SKM-1 treated with dmso at 0.1 percent for 144 hours (cell line): ENCODE data around the gene PIGU.
"Not testable (repeated sequence)": the region's sequence is repeated elsewhere in the genome, so short reads cannot be mapped to it uniquely, and the experiment has no call there.

Source experiments
- DNase-seq: peaks from one replicate; lab custom pipeline; 2025; ENCODE audit not compliant: unreplicated experiment; lab: John Stamatoyannopoulos, UW

PIGU gene, protein sequence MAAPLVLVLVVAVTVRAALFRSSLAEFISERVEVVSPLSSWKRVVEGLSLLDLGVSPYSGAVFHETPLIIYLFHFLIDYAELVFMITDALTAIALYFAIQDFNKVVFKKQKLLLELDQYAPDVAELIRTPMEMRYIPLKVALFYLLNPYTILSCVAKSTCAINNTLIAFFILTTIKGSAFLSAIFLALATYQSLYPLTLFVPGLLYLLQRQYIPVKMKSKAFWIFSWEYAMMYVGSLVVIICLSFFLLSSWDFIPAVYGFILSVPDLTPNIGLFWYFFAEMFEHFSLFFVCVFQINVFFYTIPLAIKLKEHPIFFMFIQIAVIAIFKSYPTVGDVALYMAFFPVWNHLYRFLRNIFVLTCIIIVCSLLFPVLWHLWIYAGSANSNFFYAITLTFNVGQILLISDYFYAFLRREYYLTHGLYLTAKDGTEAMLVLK

DNA sequence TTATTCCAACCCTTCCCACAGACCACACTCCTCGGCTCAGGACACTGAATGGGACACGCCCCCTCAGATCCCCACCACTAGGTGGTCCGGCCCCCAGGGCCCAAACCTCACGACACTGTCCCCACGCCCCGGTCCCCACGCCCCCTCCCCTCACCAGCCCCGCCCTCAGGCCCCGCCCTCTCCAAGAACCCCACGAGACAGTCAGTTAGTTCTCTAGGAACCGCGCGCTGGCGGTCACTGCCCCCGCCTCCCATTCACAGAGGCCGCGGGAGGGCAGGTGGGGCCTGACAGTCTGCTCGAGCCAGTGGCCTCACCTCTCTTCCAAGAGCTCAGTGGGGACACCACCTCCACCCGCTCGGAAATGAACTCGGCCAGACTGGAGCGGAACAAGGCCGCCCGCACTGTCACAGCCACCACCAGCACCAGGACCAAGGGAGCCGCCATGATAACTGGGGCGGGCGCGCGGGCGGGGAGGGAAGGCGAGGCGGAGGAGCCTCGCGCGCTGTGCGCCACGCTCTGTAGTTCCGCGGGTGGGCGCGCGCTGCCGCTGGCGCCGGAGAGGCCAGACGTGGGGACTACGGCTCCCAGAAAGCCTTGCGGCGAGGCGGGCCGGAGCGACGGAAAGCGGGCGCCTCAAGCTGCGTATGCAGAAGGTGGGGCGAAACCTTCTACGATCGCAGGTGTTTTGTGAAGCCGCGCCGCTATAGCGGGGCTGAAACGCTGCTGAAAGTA, at the start of gene PIGU:
Gene PIGU (minus strand): TSS at position 451 of the 732 bp plus-strand sequence. CDS start 7 bp downstream, at position 444.
- peak; percentile 92 for DNase-seq

DNA sequence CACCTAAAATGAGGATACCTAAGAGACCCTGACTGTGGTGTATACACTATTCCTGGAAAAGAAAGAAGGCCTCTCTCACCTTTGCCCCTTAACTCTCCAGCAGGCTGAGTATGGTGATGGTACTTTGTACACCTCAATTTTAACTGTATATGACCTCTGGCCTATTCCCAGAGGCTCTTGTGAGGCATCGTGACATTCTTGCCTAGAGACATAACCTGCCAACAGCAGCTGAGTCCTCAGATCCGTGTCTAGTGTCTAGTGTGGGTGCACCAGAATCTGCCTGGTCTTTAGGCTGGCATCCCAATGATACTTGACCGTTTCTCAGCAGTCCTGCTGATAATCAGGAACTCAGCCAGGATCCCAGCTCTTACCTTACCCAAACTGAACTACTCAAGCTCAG, 47.3 kb upstream of the PIGU start:
- DNase-seq = no peak

DNA sequence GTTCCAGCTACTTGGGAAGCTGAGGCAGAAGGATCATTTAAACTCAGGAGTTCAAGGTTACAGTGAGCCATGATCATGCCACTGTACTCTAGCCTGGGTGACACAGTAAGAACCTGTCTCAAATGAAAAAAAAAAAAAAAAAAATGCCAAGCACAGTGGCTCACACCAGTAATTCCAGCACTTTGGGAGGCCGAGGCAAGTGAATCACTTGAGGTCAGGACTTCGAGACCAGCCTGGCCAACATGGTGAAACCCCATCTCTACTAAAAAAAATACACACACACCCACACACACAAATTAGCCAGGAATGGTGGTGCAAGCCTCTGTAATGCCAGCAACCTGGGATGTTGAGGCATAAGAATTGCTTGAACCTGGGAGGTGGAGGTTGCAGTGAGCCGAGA, 45.7 kb upstream of the PIGU start:
- not testable (repeated sequence) for DNase-seq

DNA sequence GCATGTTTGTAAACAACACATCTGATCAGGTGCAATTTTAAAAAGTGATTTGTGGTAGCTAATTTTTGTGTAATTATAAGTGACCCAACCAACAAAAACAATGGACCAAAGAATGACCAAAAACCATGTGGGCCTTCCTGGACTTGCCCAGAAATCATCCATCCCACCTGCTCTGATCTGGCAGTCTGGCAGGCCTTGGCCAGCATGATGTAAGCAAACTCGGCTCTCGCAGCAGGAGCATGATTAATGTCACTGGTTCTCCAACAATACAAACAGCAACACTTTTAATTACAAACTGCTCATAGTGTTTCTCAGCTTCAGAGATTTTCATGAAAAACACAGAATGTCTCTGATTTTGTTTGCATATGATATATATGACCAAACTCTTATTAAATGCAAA, 43.4 kb upstream of the PIGU start:
- no peak for DNase-seq

DNA sequence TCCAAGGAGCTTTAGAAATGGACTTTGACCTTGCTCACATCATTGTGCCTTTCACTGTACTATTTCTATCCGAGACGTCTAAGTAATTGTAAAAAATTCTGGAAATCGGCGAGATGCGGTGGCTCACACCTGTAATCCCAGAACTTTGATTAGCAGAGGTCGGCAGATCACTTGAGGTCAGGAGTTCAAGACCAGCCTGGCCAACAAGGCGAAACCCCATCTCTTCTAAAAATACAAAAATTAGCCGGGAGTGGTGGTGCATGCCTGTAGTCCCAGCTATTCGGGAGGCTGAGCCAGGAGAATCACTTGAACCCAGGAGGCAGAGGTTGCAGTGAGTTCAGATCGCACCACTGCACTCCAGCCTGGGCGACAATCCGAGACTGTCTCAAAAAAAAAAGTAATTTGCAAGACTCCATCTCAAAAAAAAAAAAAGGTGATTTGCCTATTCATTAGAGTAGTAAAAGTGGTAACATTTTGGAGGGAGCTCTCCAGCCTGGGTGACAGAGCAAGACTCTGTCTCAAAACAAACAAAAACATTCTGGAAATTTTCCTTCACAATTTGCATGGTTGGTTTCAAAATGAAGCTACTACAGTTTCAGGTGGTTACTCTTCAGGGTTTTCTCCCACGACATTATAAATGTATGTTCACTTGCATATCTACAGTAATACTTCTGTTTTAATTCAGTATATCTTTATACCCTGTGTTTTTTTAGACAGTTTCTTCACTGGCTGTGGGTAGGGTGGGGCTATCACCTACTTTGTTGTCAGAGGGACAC, 42.5 kb upstream of the PIGU start:
- not testable (repeated sequence) for DNase-seq

DNA sequence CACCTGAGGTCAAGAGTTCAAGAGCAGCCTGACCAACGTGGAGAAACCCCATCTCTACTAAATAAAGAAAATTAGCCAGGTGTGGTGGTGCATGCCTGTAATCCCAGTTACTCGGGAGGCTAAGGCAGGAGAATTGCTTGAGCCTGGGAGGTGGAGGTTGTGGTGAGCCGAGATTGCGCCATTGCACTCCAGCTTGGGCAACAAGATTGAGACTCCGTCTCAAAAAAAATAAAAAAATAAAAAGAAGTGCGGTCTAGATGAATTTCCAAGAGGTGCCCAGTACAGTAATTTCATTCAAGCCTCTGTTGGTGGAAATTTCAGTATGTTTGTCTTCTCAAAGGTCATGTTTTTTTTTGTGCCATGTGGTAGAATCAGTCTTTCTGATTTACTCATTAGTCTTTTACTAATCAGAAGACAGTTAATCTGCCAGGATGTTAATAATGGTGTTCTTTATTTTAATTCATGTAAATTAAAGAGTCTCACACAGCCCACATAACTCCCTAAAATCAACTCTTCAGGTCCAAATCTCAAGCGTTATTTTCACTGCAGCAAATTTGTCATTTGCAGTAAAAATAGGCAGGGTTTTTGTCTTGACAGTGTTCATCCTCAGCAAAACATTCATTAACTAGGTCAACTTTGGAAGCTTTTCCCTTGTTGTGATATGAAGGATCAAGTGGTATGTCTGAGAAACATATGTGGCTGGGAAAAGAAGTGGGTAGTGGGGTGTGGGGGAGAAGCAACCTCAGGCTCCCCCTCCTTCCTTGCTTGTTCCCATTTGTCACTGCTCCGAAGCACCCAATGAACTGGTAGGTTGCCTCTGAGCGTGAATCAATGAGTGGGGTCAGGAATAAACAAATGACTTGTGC, 40.6 kb upstream of the PIGU start:
- no peak for DNase-seq

DNA sequence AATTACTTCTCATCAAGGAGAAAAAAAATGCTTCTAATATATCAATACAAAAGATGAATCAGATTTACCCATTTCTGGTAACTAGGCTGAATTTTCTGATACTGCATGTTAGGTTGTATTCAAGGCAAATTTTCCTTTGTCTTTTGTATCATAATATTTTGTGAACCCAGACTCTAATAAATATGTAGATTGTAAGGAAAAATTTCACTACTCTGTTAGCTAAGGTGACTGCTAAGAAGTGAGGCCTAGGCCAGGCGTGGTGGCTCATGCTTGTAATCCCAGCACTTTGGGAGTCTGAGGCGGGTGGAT, 40.0 kb upstream of the PIGU start:
- DNase-seq = no peak

DNA sequence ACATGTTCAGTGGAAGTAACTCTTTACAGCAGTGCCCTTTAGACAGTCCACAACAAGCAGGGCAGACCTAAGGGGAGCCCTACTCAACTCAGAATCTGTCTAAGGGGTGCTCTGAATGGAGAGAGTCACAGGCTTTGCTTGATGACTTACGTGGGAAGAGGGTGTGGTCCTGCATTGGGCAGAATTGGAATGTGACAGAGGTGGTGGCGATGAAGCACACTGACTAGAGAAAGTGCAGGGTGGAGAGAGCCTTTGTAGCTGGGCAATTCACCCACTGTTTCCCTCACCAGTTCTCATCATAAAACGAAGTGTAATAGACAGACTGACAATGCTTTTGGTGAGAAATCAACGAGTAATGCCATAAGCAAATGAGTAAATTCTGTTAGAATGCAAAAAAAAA, 38.5 kb upstream of the PIGU start:
- DNase-seq = no peak

DNA sequence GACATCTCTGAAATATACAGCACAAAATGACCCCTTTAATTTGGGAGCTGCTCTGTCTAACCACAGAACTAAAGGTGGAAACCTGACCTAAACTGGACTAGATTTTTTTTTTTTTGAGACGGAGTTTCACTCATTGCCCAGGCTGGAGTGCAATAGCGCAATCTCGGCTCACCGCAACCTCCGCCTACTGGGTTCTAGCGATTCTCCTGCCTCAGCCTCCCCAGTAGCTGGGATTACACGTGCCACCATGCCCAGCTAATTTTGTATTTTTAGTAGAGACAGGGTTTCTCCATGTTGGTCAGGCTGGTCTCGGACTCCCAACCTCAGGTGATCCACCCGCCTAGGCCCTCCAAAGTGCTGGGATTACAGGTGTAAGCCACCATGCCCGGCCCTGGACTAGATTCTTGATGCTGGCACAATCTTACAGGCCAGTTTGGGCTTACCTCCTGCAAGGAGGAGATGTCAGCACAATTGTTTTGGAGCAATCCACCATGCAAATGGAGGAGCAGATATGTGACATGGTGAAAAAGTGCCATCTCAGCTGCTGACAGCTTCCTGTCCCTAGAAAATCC, 37.1 kb upstream of the PIGU start:
- not testable (repeated sequence) for DNase-seq

DNA sequence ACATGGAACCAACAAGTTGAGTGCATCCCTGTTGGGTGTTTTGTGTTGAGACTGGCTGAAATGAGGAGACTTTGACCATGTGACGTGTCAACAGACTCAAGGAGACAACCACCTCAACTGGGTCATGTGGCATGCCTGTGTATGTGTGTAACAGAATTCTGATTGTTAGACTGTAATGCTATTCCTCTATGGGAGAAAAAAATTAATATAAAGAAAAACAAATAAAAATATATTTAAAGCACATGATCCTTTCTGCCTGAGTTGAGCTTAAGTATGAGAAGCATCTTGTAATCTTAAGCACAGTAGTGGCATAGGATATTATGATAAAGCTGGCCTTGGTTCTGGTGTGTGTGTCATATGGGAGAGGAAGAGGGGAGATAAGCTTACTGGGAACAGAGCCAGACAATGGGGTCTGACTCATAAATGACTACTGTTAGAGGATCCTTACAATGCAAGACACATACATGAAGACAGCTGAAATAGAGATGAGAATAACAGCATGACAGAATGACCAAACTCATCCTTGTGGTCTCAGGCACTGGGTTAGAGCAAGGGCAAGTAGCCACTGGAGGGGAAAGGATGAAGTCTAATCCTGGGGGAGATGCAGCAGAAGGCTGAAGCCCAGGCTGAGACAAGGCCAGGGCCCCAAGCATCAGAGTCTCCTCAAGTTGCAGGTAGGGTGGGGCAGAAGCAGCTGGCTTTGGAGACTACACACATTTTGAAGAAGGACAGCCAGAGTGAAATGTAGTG, 36.5 kb upstream of the PIGU start:
- no peak for DNase-seq

DNA sequence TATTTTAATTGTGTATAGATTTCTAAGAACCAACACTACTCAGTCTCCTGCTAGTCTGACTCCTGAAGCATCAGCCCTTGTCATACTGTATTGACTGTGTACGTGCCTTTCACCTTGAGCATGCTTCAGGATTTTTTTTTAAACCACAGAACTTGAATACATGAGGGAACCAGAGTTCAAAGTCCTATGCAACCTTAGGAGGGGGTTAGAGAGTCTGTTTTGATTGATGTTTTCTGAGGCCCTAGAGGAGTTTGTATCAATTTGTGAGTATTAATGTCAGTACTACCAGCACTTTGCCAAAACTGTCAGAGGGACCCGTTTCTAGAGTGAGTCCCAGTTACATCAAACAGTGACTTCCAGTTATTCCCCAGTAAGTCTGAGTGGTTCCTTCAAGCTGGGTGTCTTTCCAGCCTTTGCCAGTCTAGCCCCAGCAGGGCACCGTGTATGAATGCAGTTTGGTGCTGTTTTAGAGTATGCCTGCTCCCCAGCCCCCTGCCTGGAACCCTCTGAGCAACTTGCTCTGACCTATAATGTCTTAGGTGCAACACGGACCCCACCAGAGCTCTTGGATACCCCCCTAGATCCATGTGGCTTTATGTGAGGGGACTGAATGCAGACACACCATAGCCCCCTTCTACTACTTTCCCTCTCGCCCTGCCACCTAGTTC, 35.8 kb upstream of the PIGU start:
- no peak for DNase-seq

DNA sequence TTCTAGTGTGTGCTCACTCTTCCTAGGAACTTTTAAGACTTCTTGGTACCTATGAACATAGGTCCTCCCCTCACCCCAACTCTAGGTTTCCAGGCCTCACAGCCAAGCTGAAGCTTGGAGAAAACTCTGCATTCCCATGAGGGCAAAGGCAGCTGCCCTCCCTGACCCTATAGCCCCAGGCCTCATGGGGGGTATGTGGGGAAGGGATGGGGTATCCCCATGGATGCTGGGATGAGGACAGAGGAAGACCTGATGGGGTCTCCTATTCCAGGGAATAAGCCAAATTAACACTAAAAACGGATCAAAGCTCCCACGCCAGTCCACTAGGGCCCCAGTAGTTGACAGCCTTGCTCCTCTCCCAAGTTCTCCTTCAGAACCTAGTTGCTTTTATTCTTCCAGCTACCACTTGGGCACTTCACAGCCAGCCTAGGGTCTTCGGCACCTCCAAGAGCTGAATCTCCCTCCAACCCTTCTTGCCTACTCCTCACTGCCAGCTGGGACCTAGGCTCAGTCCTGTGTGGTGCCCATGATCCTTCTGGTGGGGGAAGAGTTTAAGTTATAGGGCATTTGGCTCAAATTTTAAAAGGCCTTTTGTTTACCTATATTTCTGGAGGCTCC, 35.0 kb upstream of the PIGU start:
- DNase-seq = no peak

DNA sequence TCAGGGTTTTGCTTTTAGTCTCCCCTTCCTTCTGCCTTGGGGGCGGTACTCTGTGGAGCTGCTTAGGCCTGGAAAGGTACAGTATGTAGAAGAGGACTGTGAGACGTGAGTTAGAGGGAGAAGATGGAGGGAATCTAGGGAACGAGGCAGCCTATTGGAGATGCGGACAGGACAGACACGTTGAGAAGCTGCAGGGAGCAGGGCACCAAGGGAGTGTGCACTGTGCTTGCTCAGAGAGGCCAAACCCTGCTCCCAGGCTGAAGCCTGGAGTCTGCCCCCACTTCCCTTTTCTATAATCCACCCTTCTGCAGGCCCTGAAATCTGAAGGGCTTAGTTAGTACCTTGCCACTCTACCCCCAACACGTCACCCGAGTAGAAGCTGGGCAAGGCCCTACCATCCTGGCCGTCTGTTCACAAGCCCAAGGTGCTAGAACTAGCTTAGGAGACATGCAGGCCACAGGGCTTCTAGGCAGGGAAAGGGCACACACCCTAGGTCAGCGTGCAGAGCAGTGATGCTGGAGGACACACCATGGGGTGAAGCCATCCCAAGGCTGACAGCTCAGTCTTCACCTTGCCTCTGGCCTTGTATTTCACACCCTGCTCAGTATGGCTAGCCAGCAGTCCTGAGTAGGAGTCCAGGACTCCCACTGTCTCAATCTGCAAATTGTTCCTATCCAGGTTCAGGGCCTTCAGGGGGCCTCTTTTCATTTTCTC, 34.1 kb upstream of the PIGU start:
- DNase-seq = peak; percentile 44

DNA sequence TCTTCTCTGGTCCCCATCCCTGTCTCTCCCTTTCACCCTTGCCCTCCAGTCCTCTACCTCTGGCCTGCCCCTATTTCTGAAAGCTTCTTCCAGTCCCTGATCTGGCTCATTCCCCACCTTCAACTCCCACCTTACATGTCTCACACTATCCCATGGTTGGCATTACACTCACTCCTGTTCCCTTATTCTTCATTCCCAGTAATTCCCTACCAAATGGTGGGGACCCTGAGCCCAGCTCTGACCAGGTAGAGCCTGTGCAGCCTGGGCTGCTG, 33.6 kb upstream of the PIGU start:
- no peak for DNase-seq

DNA sequence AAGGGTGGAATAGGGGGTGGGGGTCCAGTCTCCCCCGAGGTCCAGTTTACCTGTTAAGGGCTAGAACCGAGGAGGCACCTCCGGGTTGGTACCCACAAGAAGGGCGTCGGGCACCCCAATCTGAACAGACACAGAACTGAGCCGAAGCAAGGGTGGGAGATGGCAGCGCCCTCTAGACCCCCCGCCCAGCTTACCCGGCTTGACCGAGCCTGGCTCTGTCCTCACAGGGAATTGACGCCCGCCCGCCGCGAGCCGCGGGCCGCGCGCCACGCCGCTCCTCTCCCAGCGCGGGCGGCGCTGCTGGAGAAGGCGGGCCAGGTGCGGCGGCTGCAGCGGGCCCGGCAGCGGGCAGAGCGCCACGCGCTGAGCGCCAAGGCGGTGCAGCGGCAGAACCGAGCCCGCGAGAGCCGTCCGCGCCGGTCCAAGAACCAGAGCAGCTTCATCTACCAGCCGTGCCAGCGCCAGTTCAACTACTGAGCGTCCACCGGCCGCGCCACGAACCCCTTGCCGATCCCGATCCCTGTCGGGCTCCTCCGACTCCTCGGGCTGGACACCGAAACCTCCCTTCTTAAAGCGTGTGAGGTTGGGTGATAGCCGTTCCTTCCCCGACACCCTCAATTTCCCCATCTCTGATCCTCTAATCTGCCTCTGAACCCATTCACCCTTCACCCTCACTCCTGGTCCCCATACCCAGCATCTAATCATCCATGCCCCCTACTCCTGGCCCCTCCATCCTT, 33.1 kb upstream of the PIGU start:
- no peak for DNase-seq

DNA sequence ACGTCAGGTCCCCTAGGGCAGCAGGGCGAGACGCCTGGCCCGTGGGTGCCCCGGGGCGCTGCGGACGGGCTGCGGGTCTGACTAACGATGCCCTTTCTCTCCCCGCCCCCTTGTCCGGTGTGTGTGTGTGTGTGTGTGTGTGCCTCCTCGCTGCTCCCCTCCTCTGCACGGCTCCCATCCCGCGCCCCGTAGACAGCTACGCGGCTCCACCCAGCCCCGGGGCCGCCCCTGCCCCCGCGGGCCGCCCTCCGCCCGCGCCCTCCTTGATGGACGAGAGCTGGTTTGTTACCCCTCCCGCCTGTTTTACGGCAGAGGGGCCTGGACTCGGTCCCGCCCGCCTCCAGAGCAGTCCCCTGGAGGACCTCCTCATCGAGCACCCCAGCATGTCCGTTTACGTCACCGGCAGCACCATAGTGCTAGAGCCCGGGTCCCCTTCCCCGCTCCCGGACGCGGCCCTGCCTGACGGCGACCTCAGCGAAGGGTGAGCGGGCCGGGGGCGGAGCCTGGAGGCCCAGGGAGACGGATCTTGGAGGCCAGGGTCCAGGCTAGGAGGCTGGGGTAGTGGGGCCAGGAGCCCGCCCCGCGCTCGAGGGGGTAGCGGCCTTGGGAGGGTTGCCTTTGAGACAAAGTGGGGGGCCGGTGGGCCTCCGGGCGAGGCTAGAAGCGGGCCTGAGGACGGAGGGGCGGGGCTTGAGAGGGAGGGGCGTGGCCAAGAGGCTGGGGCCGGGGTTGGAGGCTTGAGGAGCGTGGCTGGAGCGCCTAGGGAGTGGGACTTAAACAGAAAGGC, 32.3 kb upstream of the PIGU start:
- peak; percentile 62 for DNase-seq

DNA sequence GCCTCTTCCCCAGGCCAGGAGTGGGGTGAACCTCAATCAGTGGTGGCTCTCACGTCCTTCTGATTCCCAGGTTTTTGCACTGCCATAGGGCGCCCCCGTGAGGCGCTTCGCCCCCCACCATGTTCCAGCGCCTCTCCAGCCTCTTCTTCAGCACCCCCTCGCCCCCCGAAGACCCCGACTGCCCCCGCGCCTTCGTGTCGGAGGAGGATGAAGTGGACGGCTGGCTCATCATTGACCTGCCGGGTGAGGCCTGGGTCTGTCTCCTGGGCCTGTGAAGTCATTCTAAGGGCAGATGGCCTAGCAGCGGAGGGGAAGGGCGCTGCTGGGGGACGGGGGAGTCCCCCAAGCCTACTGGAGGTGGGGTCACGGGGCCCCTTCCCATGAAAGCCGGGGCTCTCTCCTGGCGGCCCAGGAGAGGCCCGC, 31.7 kb upstream of the PIGU start:
- DNase-seq = peak; percentile 16
